ENCODE data around the gene TPD52L2. TPM values are rescaled to one million over a fixed set of nuclear protein-coding genes. Genes with fewer than 3 reads are reported as not detected.

Gene TPD52L2
- total RNA-seq, 2 experiments from 2014 or later, result 43.1 to 44.6 TPM

DNA sequence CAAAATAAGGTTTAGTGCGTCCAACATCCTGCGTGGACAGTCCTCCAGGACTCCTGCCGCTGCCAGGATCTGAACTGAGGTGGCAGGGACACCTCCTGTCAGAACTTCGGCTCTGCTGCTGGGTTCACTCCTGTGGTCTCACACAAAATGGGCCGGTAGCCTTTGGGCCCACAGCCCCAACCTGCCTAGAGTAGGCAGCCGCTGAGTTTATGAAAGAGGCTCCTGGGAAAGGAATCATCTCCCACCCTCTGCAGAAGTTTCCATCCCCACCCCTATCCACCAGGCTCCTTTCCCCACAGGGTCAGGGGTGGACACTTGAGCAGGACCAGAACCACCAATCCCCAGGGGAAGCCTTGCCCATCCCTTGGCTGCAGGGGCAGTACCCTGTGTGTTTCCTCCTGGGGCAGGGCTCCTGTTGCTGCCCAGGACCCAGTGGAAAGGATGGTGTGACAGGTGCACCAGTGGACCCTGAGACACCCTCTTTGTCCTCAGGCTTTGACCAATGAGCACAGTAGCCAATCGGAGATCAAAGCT lies 5.8 kb upstream of the TPD52L2 start:
- DNase-seq (no peak), ATAC-seq (no peak)
- Mint-ChIP-seq H3K9me3 (no peaks in the 10 kb centered on the region), H3K27ac (peak overlapping the region; percentile 76), H3K36me3 (ENCODE audit: low read depth) (peaks cover 16% of the 10 kb centered on the region), H3K27me3 (no peaks in the 10 kb centered on the region), H3K4me3 (peak overlapping the region; percentile 16), H3K4me1 (ENCODE audit: low read depth) (peaks cover 34% of the 10 kb centered on the region)
- TF ChIP-seq CTCF (IDR thresholded peaks at IDR 0.05), result no peak
- POLR2A ChIA-PET, result no interaction called here
- CTCF ChIA-PET, result no interaction called here
- intact Hi-C loops (cut with micrococcal nuclease), result no loop called here

DNA sequence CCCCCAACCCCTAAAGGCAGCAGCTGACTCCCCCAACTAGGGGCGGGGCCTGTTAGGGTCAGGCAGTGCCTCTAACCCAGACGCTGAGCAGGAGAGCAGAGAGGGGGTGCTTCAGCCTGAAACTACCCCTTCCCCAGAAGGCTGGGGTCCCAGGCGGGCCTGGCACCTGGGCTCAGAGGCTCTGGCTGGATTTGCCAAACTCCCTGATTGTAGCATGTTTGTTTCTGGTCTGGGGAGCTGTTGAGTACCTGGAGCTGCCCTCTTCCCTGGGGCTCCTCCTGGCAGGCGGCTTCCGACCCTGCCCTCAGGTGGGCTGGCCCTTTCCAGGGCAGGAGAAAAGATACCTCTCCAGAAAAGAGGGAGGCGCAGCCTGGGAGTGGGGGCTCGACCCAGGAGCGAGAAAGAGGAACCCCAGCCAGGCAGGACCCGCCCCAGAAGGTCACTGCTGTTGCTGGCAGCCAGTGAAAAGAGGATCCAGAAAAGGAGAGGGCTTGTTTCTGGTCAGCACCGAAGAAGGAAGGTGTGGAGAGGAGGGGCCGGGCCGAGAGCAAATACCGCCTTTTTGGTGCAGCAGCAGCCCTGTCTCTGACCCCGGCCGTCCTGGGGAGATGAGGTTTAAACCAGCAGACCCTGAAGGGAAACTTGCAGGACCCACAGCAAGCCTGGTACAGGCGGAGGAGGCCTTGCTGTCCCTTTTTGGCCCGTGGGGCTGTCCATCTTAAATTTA lies 4.6 kb upstream of the TPD52L2 start:
- peaks cover 34% of the 10 kb centered on the region for H3K4me1 Mint-ChIP-seq (ENCODE audit: low read depth)
- DNase-seq (no peak), ATAC-seq (no peak)
- ChIA-PET POLR2A (interaction anchor here (1.1 kb wide), 1 partner anchor 8 kb away, joined by 3 read pairs; no protein-coding TSS in a partner anchor), CTCF (interaction anchor here (1.4 kb wide), 1 partner anchor 153 kb away, joined by 3 read pairs; the partner anchor contains the start of genes ARFRP1 and ZGPAT)
- H3K4me3 Mint-ChIP-seq, result no peak overlapping the region
- no peak for TF ChIP-seq CTCF (IDR thresholded peaks at IDR 0.05)
- peaks cover 17% of the 10 kb centered on the region for H3K36me3 Mint-ChIP-seq (ENCODE audit: low read depth)
- no peaks in the 10 kb centered on the region for H3K27me3 Mint-ChIP-seq
- H3K9me3 Mint-ChIP-seq, result no peaks in the 10 kb centered on the region
- intact Hi-C loops (cut with micrococcal nuclease), result loop anchor here (10.0 kb wide), 1 partner anchor 156 kb away; the partner anchor contains the start of genes ARFRP1 and ZGPAT
- no peak overlapping the region for H3K27ac Mint-ChIP-seq

DNA sequence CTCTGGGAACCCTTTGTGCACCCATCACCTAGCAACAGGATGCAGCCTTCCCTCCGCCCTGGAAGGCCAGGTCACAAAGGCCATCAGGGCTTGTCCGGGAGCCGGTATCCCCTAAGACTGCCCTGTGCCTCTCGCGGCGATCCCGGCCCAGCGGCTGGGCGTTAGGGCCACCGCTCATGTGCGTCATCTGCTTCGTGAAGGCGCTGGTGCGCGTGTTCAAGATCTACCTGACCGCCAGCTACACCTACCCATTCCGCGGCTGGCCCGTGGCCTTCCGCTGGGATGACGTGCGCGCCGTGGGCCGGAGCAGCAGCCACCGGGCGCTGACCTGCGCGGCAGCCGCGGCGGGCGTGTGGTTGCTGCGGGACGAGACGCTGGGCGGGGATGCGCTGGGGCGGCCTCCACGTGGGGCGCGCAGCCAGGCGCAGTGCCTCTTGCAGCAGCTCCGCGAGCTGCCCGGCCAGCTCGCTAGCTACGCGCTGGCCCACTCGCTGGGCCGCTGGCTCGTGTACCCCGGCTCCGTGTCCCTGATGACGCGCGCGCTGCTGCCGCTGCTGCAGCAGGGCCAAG lies 3.6 kb upstream of the TPD52L2 start, which contains the start of gene ABHD16B:
Gene ABHD16B, plus strand, starts transcription at position 134 of the 570 bp plus-strand sequence. Its CDS starts 43 bp downstream, at position 177.
- Mint-ChIP-seq H3K4me1 (ENCODE audit: low read depth) (peaks cover 38% of the 10 kb centered on the region), H3K27ac (no peak within 1 kb of the TSS), H3K4me3 (no peak within 1 kb of the TSS), H3K9me3 (no peaks in the 10 kb centered on the region), H3K27me3 (no peaks in the 10 kb centered on the region), H3K36me3 (ENCODE audit: low read depth) (peaks cover 19% of the 10 kb centered on the region)
- CTCF ChIA-PET, result interaction anchor here (1.4 kb wide), 1 partner anchor 154 kb away, joined by 3 read pairs; the partner anchor contains the start of genes ARFRP1 and ZGPAT
- no peak for TF ChIP-seq CTCF (IDR thresholded peaks at IDR 0.05)
- POLR2A ChIA-PET, result interaction anchor here (0.7 to 1.6 kb wide), 3 partner anchors 9 to 165 kb away, joined by 3 to 5 read pairs (median 3); partner anchors contain the start of gene TNFRSF6B
- DNase-seq (no peak), ATAC-seq (no peak)
- intact Hi-C loops (cut with micrococcal nuclease), result loop anchor here (10.0 kb wide), 1 partner anchor 157 kb away; the partner anchor contains the start of genes ARFRP1 and ZGPAT

DNA sequence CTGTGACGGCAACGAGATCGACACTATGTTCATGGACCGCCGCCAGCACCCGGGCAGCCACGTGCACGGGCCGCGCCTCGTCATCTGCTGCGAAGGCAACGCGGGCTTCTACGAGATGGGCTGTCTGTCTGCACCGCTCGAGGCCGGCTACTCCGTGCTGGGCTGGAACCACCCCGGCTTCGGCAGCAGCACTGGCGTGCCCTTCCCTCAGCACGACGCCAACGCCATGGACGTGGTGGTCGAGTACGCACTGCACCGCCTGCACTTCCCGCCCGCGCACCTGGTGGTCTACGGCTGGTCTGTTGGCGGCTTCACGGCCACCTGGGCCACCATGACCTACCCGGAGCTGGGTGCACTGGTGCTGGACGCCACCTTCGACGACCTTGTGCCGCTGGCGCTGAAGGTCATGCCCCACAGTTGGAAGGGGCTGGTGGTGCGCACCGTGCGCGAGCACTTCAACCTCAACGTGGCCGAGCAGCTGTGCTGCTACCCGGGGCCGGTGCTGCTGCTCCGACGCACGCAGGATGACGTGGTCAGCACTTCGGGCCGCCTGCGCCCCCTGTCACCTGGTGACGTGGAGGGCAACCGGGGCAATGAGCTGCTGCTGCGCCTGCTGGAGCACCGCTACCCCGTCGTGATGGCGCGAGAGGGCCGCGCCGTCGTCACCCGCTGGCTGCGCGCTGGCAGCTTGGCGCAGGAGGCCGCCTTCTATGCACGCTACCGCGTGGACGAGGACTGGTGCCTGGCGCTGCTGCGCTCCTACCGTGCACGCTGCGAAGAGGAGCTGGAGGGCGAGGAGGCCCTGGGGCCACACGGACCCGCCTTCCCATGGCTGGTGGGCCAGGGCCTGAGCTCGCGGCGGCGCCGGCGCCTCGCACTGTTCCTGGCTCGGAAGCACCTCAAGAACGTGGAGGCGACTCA lies 2.8 kb upstream of the TPD52L2 start:
- H3K4me3 Mint-ChIP-seq, result no peak overlapping the region
- H3K9me3 Mint-ChIP-seq, result no peaks in the 10 kb centered on the region
- no peak for ATAC-seq

More for the DNA sequence above, 2.8 kb upstream of the TPD52L2 start:
- DNase-seq, result no peak
- CTCF ChIA-PET, result interaction anchor here (1.7 kb wide), 1 partner anchor 11 kb away, joined by 4 read pairs; no protein-coding TSS in a partner anchor
- Mint-ChIP-seq H3K27me3 (no peaks in the 10 kb centered on the region), H3K27ac (no peak overlapping the region), H3K4me1 (ENCODE audit: low read depth) (peaks cover 34% of the 10 kb centered on the region), H3K36me3 (ENCODE audit: low read depth) (peaks cover 19% of the 10 kb centered on the region)
- POLR2A ChIA-PET, result interaction anchor here (0.7 to 1.6 kb wide), 2 partner anchors 11 to 166 kb away, joined by 3 to 5 read pairs; partner anchors contain the start of gene TNFRSF6B
- TF ChIP-seq CTCF (IDR thresholded peaks at IDR 0.05), result no peak
- intact Hi-C loops (cut with micrococcal nuclease), result loop anchor here (10.0 kb wide), 1 partner anchor 157 kb away; the partner anchor contains the start of genes ARFRP1 and ZGPAT
